Stimulated activated CD4-positive, alpha-beta T cell treated with anti-CD3 and anti-CD28 coated beads, Interleukin-2, amount 100 ng/mL, for 4 hours (primary cell): ENCODE results near the gene MS4A5.

ENCODE experiments used
- DNase-seq: peaks from one replicate; pipeline ENCODE4 v3.0.0-alpha.2; 2020; ENCODE audit warnings: low read depth

The MS4A5 gene

GRCh38 chr11:60482361-60482760, 53.0 kb downstream of the MS4A5 start:
- no peak for DNase-seq

GRCh38 chr11:60485987-60486386, 56.6 kb downstream of the MS4A5 start:
- no peak for DNase-seq

- no peak for DNase-seq
Measured at GRCh38 chr11:60492488-60493009, 63.2 kb downstream of the MS4A5 start, which contains the start of gene MS4A12. Gene MS4A12, plus strand, starts transcription at chr11:60492778. Its CDS starts 4,541 bp downstream, at chr11:60497319.

- no peak for DNase-seq
Measured at GRCh38 chr11:60493454-60493853, 64.1 kb downstream of the MS4A5 start.
